ENCODE results near the gene SQOR.

SQOR gene

DNA sequence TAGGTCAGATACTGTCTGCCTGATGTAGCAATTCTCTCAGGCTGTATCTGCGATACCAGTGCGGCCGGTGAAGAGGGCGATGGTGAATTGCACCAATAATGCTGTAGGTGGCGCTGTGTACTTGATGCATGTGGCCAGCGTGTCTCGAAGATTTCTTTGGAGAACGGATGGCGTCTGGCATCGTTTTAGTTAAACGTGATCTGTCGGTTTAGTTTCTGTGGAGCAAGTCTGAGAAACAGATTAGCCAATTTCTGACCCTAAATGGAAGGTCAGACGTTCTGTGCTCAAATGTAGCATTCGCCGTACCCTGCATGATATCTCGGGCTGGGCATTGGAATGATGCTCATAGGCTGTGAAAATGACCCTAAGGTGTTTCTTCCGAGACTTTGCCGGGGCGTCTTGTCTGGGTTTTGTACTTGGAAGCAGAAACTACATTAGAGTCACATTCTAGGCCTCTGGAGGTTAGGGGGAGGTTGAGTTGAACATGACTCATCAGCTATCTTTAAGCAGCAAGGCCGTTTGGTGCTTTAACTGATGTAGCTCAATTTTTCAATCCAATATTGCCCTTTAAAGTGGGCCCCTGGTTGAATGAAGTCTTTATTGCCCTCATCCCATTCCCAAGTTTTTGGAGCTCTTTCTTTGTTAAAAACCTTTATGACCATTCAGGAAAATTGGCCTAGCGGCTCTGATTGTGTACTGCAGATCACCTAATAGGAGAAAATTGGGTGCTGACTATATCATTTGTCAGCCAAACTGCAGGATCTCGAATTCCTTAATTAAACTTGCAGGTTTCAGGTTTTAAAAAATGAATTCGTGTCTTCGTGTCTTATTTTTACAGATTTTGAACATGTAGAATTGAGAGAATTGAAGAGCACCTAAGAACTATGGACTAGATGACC, 80.0 kb downstream of the SQOR start:
- peak in 4 of 6 experiments; percentile 1 to 27 (median 2) for DNase-seq

DNA sequence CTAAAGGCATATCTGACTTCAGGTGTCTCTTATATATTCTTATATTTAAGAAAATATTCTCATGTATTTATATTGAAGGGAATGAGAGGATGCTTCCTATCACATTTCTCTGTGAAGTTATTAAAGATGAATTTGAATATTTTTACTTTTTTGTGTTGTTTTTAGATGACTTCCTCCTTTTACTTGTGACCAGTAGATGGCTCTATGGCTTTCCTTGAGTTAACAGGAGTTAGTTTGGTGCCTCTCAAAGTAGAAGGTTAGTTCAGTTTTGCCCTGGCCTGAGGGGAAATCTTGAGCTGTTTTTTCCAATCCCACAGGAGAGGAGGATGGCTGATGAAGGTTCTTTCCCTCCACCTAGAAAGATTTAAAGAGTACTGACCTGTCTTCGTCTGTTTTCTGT, 80.7 kb downstream of the SQOR start:
- no peak for DNase-seq

DNA sequence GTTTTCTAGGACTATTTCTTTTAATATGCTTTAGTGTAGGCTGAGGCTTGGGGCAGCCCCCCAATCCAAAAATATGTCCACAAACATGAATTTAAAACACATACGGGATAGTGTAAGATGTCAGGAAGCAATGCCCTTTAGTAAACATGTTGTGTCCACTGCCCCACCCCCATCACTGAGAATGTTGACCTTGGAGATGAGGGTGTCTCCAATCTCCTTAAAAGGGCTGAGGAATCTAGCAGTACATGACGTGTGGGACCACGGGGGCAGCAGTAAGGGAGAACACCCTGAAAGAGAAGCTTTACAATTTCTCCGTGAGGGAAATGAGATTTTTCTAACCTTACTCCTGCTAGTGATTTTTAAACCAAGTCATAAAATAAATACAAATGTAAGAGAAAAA, 84.7 kb downstream of the SQOR start:
- DNase-seq = no peak

DNA sequence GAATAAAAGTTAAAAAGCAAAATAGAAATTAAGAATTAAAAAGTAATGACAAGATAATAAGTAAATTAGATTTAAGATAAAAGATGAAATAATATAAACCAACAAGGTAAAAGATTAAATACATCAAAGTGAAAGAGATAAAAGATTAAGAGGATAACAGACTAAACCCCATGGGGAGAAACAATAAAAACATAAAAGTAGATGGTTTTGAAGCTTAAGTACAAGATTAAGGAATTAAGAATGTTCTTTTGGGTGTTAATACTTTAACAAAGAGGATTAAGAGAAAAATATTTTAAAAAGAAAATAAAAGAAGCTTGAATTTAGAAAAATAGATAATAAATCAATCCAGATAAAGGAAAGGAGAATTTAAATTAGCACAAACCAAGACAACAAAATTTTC, 85.4 kb downstream of the SQOR start:
- DNase-seq = no peak

DNA sequence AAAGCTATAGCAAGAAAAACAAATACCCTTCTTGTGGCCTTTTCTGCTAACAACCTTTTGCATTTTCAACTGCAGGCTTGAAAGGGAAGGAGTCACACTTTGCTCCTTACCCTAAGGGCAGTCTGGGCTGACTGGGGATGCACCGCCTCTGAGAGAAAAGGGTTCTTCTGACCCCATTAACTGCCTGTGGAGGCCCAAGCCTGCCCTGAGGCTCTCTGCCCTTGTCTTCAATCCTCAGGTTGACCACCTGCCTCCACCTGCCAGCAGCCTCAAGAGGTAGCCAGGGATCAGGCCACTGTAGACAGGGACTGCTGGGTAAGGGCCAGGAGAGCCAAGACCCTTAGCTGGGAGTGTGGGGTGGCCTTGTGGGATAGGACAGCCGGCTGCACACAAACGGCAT, 93.8 kb downstream of the SQOR start:
- no peak for DNase-seq

DNA sequence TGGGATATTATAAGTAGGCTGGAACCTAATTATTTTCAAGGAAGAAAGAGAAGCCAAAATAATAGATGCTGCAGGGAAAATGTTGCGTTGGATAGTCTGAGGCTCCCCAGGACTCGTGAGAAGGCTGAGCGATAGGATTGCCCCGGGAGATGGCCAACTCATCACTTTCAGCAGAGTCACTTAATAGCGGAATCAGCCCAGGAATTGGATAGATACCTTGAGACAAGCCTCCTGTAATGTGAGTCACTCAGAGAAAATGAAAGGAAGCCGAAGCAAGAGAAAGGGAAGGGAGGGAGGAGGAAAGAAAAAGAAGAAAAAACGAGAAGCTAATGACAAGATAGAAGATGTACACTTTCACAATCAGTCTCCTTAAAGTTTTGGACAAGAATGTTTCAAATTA, 94.3 kb downstream of the SQOR start:
- no peak for DNase-seq

DNA sequence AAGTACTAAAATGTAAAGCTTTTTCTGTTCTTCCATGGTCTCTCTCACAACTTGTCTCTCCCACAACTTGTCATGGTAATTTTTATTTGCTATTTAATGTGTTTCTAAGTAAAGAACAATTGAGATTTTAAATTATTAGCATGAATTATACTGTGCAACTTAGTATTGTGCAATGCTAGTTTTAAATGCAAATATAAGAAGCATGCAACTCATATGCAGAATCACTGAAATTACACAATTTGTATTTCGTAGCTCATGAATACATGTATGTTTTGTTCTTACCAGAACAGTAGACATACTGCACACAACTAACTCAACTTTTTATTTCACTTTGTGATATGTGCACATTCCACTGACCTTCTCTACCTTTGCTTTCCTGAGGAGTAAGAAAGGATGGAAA, 96.5 kb downstream of the SQOR start:
- DNase-seq = no peak

DNA sequence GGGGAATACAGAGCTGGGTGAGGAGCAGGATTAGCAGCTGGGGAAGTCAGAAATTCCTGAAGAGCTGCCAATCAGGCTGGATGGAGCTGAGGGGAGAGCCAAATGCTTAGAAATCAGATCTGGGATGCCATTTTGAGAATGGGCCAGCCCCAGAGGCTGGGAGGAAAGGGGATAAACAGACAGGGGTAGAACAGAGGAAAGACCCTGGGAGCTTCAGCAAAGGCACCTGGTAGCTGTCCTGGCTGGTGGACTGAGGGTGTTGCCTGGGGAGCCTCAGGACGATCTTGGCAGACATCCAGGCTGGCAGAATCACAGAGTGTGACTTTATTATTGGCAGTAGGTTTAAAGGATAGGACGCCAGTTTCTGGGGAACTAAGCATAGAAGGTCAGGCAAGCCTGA, 97.8 kb downstream of the SQOR start:
- no peak for DNase-seq

DNA sequence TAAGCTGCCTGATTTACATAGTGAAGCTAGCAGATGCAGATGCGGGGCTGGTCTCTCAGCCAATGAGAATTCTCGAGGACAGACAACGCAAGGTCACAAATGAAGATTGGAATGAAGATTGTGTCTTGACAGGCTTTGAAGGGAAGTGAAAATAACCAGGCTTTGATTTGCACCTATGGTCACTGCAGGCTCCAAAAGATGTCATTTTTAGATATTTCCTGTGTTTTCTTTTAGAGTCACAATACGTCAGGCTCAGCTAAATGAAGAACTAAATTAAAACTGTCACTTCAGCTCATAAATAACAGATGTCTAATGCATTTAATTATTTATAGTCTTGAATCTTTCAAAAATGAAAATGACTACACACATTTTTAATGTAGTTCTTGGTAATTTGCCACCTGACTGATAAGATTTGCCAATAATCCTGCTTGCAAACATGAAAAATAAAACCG, 99.5 kb downstream of the SQOR start:
- no peak for DNase-seq

Data from stimulated activated naive CD4-positive, alpha-beta T cell (primary cell).